Vagina (tissue), 2 donors: Measurements from ENCODE around the gene ZMYND12.

Source experiments
- CTCF ChIP-seq, 3 experiments: fragments of 450-650 bp in 2 of 3; fragments of 200-600 bp in 1 of 3; sonication (generic) in 1 of 3; IDR thresholded peaks; one replicate each; pipeline ENCODE4 v1.5.1; 2017 to 2019; ENCODE audit warnings: antibody characterized with exemption in 3 of 3, mild to moderate bottlenecking in 2 of 3, moderate library complexity in 2 of 3
- POLR2AphosphoS5 ChIP-seq, 2 donors: sonication (generic); formaldehyde crosslinking; IDR thresholded peaks; one replicate each; pipeline ENCODE4 v1.9.0; 2017; ENCODE audit warnings: antibody characterized with exemption in 2 of 2, mild to moderate bottlenecking in 2 of 2, low read depth in 1 of 2; ENCODE audit not compliant: insufficient read depth in 1 of 2

- TF ChIP-seq CTCF (IDR thresholded peaks at IDR 0.05) (no peak), POLR2AphosphoS5 (IDR thresholded peaks at IDR 0.05; ENCODE audit: insufficient read depth in 1 of 2, low read depth in 1 of 2) (no peak)
Measured at GRCh38 chr1:42392255-42392654, 63.6 kb downstream of the ZMYND12 start.
